ENCODE data around the gene BAD.
A peak's percentile ranks its signal among the peaks of the same experiment; 100 is the strongest.
"Not testable (repeated sequence)": the region's sequence is repeated elsewhere in the genome, so short reads cannot be mapped to it uniquely, and the experiment has no call there.

BAD gene

DNA sequence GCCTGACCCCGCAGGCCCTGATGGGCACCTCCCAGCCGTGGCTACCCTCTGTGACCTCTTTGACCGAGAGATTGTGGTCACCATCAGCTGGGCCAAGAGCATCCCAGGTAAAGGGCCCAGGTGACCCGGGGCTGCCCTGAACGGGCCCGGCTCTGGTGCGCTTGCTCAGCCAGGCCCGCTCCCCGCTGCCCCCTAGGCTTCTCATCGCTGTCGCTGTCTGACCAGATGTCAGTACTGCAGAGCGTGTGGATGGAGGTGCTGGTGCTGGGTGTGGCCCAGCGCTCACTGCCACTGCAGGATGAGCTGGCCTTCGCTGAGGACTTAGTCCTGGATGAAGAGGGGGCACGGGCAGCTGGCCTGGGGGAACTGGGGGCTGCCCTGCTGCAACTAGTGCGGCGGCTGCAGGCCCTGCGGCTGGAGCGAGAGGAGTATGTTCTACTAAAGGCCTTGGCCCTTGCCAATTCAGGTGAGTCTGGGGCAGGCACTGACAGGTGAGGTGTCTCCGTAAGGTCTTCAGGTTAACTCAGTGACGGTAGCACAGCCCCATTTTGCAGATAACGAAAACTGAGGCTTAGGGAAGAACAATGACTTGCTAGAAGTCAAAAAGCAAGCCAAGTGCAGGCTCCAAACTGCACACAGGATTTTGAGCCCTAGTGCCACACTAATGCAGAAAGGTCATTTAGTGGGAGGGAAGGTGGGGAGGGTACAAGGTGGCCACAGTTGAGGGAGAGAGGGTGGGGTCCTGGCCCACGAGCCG lies 30.5 kb upstream of the BAD start:
- no peak for DNase-seq

DNA sequence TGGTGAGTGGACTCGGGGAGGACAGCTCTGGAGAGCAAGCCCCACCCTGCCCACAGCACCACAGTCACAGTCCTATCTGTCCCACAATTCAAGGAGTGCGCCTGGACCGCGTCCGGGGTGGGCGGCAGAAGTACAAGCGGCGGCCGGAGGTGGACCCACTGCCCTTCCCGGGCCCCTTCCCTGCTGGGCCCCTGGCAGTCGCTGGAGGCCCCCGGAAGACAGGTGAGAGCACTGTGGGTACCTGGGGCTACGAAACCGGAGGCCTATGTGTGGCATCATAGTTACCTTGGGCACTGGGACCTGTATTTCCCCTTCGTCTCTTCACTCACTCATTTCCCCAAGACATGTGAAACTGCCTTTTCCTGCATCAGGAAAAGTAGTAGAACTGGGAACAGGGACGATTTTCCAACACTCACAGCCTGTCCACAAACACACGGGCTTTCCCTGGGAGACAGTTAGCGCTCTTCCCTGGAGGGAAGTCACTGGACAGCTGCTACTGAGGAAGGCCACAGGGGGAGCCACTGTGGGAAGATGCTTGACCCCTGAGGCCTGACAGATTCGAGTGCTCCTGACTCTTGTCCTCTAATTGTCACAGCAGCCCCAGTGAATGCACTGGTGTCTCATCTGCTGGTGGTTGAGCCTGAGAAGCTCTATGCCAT lies 29.8 kb upstream of the BAD start:
- DNase-seq: no peak

DNA sequence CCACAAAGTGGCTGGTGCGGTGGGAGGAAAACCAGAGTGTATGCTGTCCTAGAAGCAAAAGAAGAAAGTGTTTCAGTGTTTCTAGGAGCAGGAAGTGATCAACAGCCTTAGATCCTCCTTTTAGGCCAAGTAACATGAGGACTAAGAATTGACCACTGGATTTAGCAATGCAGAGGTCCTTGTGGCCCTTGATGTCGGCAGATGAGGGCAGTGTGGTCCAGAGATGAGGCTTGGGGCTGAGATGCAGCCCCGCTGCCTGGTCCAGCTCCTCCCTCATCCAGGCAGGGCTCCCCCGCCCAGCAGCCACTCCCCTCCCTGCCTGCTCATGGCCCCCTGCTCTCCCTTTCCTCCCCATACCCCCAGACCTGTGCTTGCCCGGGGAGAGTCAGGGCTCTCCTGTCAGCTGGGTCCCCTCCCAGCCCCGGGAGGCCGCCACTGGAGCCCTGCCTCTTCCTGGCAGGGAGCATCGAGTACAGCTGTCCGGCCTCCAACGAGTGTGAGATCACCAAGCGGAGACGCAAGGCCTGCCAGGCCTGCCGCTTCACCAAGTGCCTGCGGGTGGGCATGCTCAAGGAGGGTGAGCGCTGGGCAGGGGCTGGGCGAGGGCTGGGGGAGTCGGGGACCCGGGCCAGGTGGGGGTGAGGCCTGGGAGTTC lies 29.2 kb upstream of the BAD start:
- DNase-seq: peak in 4 of 14 donors; percentile 22 to 73 (median 37)

DNA sequence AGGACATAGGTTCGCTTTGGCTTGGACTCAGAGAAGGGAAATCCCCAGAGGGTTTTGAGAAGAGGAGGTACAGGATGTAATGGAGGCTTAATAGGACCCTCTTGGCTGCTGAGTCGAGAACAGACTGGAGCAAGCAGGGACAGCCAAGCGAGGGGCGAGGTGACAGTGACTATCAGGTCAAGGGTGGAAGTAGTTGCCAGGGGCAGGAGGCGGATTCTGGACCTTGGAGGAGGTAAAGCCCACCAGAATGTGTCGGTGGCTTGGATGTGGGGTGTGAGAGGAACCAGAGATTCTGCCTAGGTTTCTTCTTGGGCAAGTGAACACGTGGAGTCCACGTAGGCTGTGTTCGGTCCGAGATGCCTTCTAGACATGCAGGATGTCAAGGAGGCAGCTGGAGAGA lies 28.5 kb upstream of the BAD start:
- DNase-seq: no peak

DNA sequence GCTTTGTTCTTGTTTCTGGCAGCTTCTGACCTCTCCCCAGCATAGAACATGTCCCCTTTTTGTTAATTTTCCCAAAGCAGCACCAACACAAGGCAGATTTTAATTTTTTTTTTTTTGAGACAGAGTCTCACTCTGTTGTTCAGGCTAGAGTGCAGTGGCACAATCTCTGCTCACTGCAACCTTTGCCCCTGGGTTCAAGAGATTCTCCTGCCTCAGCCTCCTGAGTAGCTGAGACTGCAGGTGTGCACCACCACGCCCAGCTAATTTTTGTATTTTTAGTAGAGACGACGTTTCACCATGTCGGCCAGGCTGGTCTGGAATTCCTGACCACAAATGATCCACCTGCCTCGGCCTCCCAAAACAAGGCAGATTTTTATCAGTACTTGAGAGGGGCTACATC lies 23.3 kb upstream of the BAD start:
- DNase-seq: not testable (repeated sequence)

DNA sequence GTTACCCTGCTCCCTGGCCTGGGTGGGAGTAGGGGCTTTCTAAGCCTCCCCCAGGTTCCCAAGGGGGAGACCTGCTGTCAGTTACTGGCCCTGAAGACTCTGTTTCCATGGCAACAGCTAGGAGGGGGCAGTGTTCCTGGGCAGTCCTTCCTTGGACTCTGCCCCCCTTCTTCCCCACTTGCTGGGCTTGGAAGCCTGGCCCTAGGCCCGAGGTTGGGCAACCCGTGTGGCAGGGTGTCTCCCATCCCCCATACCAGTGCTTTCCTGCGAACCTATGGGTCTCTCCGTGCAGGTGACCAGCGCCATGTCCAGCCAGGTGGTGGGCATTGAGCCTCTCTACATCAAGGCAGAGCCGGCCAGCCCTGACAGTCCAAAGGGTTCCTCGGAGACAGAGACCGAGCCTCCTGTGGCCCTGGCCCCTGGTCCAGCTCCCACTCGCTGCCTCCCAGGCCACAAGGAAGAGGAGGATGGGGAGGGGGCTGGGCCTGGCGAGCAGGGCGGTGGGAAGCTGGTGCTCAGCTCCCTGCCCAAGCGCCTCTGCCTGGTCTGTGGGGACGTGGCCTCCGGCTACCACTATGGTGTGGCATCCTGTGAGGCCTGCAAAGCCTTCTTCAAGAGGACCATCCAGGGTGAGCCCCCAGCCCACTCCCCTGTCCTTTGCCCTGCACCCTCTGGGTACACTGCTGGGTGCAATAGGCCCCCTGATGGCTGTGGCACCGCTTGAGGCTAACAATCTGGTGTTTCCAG lies 22.6 kb upstream of the BAD start:
- DNase-seq: peak in 5 of 14 donors; percentile 18 to 61 (median 40)

DNA sequence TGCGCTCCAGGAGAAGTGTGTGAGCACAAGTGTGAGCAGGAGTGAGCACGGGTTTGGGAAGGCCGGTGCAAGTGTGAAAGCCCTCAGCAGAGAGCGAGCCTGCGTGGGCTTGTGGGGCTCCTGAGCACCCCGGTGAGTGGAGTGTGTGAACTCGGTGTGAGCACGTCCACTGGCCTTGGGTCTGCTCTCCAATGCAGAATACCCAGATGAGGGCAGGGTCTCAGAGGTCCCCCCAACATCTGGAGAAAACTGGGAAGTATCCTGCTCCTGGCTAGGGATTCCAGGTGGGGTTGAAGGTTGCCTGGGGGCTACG lies 22.1 kb upstream of the BAD start:
- DNase-seq: no peak

DNA sequence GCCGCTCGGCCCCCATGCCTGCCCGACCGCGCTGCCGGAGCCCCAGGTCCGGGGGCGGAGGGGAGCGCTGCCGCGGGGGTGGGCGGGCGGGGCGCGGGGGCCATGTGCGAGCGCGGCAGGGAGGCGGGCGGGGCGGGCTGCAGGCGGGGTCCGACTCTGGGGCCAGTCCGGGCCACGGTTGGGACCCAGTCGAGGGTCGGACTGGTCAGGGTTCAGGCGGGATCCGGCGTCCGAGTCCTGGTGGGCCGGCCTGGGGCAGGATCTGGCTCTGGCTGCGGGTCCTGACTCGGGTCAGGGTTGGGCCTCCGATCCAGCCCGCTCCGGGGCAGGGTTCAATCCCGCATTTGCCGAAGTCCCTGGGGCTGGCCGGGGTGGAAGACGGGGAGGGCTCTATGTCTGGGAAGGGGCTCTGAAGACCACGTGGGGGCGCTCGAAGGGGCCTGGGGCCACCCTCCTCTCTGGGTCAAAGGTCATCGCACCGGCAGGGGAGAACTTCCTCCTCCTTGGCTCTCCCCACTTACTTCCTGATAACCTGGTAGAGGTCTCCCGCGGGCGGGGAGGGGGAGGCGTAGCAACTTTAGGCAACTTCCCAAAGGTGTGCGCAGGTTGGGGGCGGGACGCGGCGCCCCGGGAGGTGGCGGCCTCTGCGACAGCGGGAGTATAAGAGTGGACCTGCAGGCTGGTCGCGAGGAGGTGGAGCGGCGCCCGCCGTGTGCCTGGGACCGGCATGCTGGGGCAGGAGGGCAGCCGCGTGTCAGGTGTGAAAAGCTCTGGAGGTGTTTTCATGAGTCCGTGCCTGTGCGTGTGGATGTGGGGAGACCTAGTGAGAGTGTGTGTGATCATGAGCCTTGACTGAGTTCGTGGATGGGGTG lies 21.5 kb upstream of the BAD start:
- DNase-seq: peak in 11 of 14 donors; percentile 42 to 77 (median 64)

DNA sequence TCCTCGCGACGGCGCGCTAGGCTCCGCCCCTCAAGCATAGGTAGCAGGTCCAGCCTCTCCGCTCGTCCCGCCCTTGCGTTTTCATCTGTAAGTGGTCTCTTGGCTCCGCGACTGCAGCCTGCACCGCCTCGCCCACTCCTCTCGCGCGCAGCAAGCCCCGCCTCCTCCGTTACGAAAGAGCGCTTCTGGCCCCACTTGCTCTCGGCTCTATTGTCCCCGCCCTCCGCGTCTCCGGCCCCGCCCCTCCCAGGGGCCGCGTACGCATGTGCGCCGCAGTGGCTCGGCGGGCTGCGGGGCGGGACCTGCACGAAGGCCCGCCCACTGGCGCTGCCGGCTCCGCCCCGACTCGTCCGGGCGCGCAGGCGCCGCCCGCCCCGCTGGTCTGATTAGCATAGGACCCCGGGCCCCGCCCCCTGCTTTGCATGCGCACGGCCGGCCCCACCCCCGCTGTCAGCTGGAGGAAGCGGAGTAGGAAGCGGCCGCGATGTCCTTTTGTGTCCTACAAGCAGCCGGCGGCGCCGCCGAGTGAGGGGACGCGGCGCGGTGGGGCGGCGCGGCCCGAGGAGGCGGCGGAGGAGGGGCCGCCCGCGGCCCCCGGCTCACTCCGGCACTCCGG lies 20.7 kb upstream of the BAD start, which contains the start of gene ESRRA:
Gene ESRRA, plus strand, starts transcription at position 450 of the 616 bp plus-strand sequence. CDS start 1,656 bp downstream, outside the sequence.
- DNase-seq: peak; percentile 89 to 100 (median 98)

DNA sequence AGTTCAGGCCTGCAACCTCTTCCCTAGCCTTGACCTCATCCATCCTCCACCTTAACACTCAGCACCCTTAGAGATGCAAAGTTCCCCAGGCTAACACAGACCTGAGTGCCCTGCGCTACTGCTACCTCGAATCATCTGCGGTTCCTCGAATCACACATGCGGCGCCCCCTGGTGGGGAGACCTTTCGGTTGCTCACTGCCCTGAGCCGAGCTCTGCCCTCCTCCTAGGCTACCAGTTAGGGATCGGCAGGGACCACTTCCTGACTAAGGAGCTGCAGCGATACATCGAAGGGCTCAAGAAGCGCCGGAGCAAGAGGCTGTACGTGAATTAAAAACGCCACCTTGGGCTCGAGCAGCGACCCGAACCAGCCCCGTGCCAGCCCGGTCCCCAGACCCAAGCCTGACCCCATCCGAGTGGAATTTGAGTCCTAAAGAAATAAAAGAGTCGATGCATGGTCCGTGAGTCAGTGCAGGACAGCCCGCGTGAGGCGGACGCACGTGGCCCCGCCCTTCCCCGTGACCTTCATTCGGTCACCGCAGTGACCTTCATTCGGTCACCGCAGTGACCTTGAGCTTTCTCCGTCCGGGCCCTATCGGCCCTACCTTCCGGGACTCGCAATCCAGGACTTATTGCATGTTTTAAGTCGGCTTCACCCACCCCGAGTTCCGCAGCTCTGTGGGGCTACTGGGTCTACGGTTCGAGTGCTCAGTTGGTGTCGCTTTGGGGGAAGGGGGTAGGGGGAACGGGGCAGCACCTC lies 20.0 kb upstream of the BAD start:
- peak in 12 of 14 donors; percentile 63 to 89 (median 79) for DNase-seq

DNA sequence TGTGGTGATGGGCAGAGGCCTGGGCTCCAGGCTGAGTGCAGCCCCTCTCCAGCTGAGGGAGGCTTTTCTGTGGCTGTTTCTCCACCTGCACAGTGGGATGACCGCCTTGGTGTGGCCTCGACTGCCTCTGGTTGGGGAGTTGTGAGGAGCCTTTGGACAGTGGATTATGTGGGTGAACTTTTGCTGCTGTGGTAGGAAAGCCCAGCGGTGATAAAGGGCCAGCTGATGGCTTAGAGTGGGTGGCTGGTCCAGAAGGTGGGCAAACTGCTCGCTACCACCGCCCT lies 19.5 kb upstream of the BAD start:
- DNase-seq: no peak

DNA sequence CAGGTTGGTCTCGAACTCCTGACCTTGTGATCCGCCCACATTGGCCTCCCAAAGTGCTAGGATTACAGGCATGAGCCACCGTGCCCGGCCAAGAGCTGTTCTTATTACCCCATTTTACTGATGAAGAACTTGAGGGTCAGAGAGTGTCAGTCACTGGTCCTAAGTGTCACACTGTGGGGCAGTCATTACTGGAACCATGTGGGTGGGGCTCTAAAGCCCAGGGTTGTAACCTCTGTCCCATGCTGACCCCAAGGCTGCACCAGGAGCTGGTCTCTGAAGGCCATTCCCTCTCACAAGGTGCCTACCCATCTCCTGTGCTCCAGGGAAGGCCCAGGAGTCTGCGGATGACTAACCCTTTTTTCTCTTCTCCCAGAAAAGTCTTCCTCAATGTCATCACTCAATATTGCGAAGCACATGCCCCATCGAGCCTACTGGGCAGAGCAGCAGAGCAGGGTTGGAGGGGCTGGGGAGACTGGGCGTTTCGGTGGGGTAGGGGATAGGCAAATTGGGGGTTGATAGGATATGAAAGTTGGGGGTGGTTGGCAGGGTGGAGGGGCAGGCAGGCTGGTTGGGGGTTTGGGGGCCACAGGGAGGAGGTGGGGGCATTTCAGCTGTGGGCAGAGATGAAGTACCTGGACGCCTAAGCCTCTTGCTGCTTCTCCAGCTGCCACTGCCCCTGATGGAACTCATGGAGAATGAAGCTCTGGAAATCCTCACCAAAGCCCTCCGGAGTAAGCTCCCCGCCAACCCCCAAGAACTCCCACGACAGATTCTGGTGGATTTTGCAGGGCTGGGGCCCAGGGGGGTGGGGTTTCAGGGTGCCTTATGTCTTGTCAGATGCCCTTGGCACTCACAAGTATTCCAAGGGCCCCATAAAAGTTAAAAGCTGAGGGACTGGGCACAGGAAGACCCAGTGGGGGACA lies 18.9 kb upstream of the BAD start:
- no peak for DNase-seq

DNA sequence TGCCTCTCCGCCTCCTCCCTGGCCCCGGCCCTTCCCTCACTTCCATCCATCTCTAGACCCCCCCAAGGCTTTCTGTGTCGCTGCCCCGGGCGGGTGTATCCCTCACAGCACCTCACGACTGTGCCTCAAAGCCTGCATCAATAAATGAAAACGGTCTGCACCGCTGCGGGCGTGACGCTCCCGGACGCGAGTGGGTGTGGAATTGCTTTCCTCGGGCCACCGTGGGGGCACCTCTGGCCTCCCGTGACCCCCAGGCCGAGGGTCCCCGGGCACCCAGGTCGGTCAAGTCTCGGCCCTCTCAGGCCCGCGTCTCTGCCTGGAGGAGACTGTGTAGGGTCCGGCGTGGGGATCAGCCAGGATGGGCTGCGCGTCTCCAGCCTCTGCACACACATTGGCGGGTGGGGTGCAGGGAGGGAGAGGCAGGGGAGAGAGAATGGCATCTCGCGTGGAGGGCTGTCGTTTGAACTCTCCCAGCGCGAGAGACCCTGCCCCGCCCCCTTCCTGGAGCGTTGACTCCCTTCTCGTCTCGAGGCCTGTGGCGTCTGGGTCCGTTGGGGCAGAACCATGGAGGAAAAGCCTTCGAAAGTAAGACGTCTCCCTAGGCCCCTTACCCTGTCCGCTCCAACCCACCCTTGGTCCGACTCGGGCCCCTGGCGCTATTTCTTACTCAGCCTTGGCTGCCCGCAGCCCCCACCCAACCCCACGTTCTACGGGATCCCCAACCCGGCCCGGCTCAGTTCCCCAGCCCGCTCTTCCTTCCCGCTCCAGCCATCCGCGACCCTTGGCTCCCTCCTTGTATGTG lies 15.6 kb upstream of the BAD start, which contains the start of gene CATSPERZ:
Gene CATSPERZ, plus strand, starts transcription at position 512 of the 802 bp plus-strand sequence. Its CDS starts 53 bp downstream, at position 565.
- peak in 1 of 14 donors; percentile 46 for DNase-seq

DNA sequence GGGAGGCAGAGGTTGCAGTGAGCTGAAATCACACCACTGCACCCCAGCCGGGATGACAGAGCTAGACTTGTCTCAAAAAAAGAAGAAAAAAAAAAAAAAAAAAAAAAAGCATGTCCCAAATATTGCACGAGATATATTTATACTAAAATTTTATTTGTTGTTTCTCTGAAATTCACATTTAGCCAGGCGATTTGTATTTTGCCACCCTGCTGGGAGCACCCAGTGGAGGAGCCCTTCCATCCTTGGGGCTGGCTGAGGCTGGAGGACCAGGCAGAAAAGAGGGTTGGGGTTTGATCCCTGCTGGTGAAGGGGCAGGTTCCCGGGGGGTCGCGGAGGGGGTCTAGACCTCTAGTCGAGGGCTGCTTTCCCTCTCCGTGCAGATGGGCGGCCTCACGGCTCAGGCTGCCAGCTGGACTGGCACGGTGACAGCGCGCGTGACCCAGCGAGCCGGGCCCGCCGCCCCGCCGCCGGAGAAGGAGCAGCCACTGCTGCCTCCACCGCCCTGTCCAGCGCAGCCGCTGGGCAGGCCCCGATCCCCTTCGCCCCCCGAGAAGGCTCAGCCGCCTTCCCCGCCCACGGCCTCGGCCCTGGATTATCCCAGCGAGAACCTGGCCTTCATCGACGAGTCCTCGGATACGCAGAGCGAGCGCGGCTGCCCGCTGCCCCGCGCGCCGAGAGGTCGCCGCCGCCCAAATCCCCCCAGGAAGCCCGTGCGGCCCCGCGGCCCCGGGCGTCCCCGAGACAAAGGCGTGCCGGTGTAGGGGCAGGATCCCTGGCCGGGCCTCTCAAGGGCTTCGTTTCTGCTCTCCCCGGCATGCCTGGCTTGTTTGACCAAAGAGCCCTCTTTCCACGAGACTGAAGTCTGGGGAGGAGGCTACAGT lies 14.7 kb upstream of the BAD start:
- DNase-seq: peak in 12 of 14 donors; percentile 21 to 79 (median 62)

DNA sequence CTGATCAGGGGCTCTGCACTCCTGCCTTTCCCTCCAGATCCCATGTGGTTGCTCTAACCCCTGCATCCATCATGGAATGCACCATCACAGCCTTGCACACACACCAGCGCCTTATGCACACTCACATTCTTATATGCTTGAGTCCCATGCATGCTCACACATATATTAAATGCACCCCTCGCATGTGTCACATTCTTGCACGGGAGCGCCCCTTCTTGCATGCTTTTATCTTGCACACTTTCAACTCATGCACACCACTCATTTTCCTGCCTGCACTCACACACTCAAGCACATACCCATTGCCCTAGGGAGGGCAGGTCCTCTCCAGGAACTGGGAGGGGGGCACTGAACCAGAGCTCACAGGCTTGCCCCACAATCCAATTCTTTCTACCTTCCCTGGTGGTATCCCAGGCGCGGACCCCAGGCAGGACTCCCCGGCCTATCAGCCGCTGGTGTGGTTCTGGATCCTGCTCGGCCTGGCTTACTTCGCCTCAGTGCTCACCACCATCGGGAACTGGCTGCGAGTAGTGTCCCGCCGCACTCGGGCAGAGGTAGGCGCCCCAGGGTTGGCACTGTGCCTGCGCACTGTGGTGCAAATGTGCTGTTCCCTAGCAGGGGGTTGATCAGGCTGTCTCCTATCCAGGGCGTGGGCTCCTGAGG lies 13.4 kb upstream of the BAD start:
- DNase-seq: no peak

DNA sequence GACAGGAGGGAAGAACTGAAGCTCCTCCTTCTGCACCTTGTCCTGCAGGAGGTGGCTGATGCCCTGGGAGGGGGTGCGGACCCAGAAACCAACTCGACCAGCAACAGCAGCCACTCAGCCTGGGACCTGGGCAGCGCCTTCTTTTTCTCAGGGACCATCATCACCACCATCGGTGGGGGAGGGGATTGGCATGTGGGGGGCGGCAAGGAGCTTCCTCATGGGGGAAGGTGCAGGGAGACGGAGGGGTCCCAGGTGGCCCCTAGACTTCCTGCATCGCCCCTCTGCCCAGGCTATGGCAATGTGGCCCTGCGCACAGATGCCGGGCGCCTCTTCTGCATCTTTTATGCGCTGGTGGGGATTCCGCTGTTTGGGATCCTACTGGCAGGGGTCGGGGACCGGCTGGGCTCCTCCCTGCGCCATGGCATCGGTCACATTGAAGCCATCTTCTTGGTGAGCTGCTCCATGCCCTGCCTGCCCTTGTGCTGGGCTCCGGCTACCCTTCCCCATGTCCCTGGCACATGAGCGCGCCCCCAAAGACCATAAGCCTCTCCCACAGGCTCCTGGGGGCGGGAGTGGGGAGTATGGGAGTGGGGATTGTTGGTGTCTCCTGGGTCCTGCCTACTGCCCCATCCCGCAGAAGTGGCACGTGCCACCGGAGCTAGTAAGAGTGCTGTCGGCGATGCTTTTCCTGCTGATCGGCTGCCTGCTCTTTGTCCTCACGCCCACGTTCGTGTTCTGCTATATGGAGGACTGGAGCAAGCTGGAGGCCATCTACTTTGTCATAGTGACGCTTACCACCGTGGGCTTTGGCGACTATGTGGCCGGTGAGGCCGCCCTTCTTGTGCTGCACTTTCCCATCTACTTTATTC lies 12.6 kb upstream of the BAD start:
- DNase-seq: no peak

Measured in C1 segment of cervical spinal cord (tissue), 14 donors.